Esophagus muscularis mucosa (tissue), 4 donors: ENCODE measurements around the gene PODXL2. TPM values are rescaled to one million over a fixed set of nuclear protein-coding genes. Genes with fewer than 3 reads are reported as not detected.

Source experiments
- DNase-seq: peaks from one replicate; pipeline ENCODE4 v3.0.0-alpha.2; 2017; ENCODE audit errors: extremely low spot score
- H3K27ac ChIP-seq, 4 donors: fragments of 200-600 bp; sonication (generic); replicated peaks in 1 of 4; 1 replicate in 3 of 4; 2 replicates in 1 of 4; pipeline ENCODE4 v1.5.1; 2016 to 2019; ENCODE audit warnings: mild to moderate bottlenecking in 1 of 4
- H3K27me3 ChIP-seq, 4 donors: fragments of 200-600 bp; sonication (generic); one replicate each; pipeline versions ENCODE4 v1.5.1 to v1.6.0; 2016 to 2019
- H3K36me3 ChIP-seq, 4 donors: fragments of 200-600 bp; sonication (generic); one replicate each; pipeline ENCODE4 v1.5.1; 2016 to 2019
- H3K4me1 ChIP-seq, 4 donors: fragments of 200-600 bp; sonication (generic); one replicate each; pipeline ENCODE4 v1.5.1; 2016 to 2019
- H3K4me3 ChIP-seq, 4 donors: fragments of 200-600 bp; sonication (generic); 1 replicate in 2 of 4; 2 replicates in 2 of 4; pipeline ENCODE4 v1.5.1; 2016 to 2019; ENCODE audit warnings: mild to moderate bottlenecking in 4 of 4, moderate library complexity in 1 of 4
- H3K9me3 ChIP-seq, 4 donors: fragments of 200-600 bp; sonication (generic); 1 replicate in 3 of 4; 2 replicates in 1 of 4; pipeline ENCODE4 v1.5.1; 2016 to 2019
- EP300 ChIP-seq: sonication (generic); formaldehyde crosslinking; IDR thresholded peaks from one replicate; pipeline ENCODE4 v1.6.1; 2017; ENCODE audit warnings: antibody characterized with exemption
- POLR2A ChIP-seq: fragments of 450-650 bp; IDR thresholded peaks from one replicate; pipeline ENCODE4 v1.6.1; 2017; ENCODE audit warnings: antibody characterized with exemption, moderate library complexity, mild to moderate bottlenecking, low read depth
- POLR2AphosphoS5 ChIP-seq, 2 donors: sonication (generic); formaldehyde crosslinking; IDR thresholded peaks; one replicate each; pipeline ENCODE4 v1.6.1; 2017; ENCODE audit warnings: antibody characterized with exemption in 2 of 2
- WGBS: methylation state at CpG from one replicate; pipeline ENCODE4 v1.1.5; 2018; 5-methylcytosine and 5-hydroxymethylcytosine counted together
- intact Hi-C: fragments of 100-400 bp; cut with DNase I; formaldehyde crosslinking; loops from one replicate; pipeline ENCODE4 v1.15.1; 2023
- total RNA-seq, 4 donors: library from RNA; depleted of rRNA; stranded (reverse); fragments of >200 nt; gene quantifications; one replicate each; pipeline versions ENCODE4 v1.1.0 to v1.2.1, GENCODE V29; 2016
- TF ChIP-seq, protein P1 (sequence below), 3 experiments: fragments of 200-600 bp in 2 of 3; fragments of 450-650 bp in 1 of 3; sonication (generic) in 2 of 3; IDR thresholded peaks; one replicate each; pipeline ENCODE4 v1.5.1; 2017 to 2019; ENCODE audit warnings: antibody characterized with exemption in 3 of 3, mild to moderate bottlenecking in 2 of 3, moderate library complexity in 1 of 3

PODXL2 gene
- total RNA-seq, 4 donors from 2014 or later: 1.7 to 3.1 (median 2.5) TPM

DNA sequence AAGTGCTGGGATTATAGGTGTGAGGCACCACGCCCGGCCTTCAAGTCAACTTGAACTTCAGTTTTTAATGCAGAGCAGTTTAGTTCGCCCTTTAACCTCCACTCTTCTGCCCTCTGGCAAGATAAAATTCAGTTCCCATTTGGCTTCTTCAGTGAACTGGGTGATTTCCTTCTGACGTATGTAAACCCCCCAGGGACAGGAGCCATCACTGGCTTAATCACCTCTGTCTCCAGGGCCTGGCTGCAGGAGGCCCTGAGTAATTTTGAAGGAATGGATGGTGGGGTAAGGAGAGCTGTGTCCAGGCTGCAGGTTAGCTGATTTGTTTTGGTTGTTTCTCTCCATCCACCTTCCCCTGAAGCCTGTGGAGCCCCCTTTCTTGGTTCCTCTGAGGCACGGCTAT, 18.9 kb upstream of the PODXL2 start:
- DNase-seq: no peak
- 97% methylated on average over 5 of the region's 5 CpGs for WGBS

DNA sequence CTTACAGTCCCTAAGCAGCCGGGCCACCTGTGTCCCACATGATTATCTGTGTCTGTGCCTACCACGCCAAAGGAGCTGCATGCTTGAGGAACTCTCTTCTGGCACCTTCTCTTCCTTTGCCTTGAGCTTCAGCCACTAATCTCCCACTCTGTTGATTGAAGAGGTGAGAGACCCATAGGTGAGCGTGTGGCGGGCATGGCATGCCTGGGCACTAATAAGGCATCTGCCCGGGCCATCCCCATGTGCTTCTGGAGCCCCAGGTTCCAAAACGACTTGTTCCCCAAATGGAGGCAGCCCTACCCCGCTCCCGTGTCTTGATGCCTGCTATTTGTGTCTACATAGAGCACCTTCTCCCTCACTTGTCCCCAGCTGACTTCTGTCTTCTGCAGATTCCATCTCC, 17.7 kb upstream of the PODXL2 start:
- no peak for TF ChIP-seq POLR2A
- TF ChIP-seq EP300: no peak
- TF ChIP-seq, protein P1, sequence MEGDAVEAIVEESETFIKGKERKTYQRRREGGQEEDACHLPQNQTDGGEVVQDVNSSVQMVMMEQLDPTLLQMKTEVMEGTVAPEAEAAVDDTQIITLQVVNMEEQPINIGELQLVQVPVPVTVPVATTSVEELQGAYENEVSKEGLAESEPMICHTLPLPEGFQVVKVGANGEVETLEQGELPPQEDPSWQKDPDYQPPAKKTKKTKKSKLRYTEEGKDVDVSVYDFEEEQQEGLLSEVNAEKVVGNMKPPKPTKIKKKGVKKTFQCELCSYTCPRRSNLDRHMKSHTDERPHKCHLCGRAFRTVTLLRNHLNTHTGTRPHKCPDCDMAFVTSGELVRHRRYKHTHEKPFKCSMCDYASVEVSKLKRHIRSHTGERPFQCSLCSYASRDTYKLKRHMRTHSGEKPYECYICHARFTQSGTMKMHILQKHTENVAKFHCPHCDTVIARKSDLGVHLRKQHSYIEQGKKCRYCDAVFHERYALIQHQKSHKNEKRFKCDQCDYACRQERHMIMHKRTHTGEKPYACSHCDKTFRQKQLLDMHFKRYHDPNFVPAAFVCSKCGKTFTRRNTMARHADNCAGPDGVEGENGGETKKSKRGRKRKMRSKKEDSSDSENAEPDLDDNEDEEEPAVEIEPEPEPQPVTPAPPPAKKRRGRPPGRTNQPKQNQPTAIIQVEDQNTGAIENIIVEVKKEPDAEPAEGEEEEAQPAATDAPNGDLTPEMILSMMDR (IDR thresholded peaks at IDR 0.05): no peak
- no peak for TF ChIP-seq POLR2AphosphoS5 (IDR thresholded peaks at IDR 0.05)
- no peaks in the 10 kb centered on the region for H3K27me3 ChIP-seq
- peaks cover 7 to 67% (median 15%) of the 10 kb centered on the region in 4 donors for H3K36me3 ChIP-seq
- no peaks in the 10 kb centered on the region for H3K9me3 ChIP-seq
- H3K27ac ChIP-seq: no peak overlapping the region
- intact Hi-C loops: no loop called here
- 92% methylated on average over 8 of the region's 8 CpGs for WGBS
- H3K4me1 ChIP-seq: peaks cover 0 to 8% (median 0%) of the 10 kb centered on the region in 4 donors
- DNase-seq: no peak
- H3K4me3 ChIP-seq: no peak overlapping the region

More for the DNA sequence above, 18.9 kb upstream of the PODXL2 start:
- TF ChIP-seq POLR2A (no peak), EP300 (no peak), POLR2AphosphoS5 (IDR thresholded peaks at IDR 0.05) (no peak)
- TF ChIP-seq, protein P1 (IDR thresholded peaks at IDR 0.05): no peak
- H3K36me3 ChIP-seq: peaks cover 10 to 68% (median 22%) of the 10 kb centered on the region in 4 donors
- intact Hi-C loops: no loop called here
- H3K27ac ChIP-seq: no peak overlapping the region
- H3K4me3 ChIP-seq: no peak overlapping the region
- peaks cover 0 to 8% (median 0%) of the 10 kb centered on the region in 4 donors for H3K4me1 ChIP-seq
- H3K27me3 ChIP-seq: no peaks in the 10 kb centered on the region
- no peaks in the 10 kb centered on the region for H3K9me3 ChIP-seq

GRCh38 chr3:127612966-127613365, 16.0 kb upstream of the PODXL2 start:
- Histone ChIP-seq H3K4me3 (no peak overlapping the region), H3K27me3 (no peaks in the 10 kb centered on the region), H3K9me3 (no peaks in the 10 kb centered on the region), H3K27ac (no peak overlapping the region), H3K36me3 (peaks cover 3 to 67% (median 20%) of the 10 kb centered on the region in 4 donors), H3K4me1 (peaks cover 0 to 8% (median 0%) of the 10 kb centered on the region in 4 donors)
- WGBS: 41% methylated on average over 4 of the region's 6 CpGs
- no peak for TF ChIP-seq POLR2A
- TF ChIP-seq POLR2AphosphoS5 (IDR thresholded peaks at IDR 0.05): no peak
- TF ChIP-seq, protein P1 (IDR thresholded peaks at IDR 0.05): no peak
- TF ChIP-seq EP300: no peak
- no peak for DNase-seq
- intact Hi-C loops: no loop called here

GRCh38 chr3:127613406-127613805, 15.6 kb upstream of the PODXL2 start:
- Histone ChIP-seq H3K4me3 (no peak overlapping the region), H3K27ac (no peak overlapping the region), H3K4me1 (peaks cover 0 to 8% (median 0%) of the 10 kb centered on the region in 4 donors), H3K27me3 (no peaks in the 10 kb centered on the region), H3K36me3 (peaks cover 3 to 67% (median 22%) of the 10 kb centered on the region in 4 donors), H3K9me3 (no peaks in the 10 kb centered on the region)
- no peak for DNase-seq
- intact Hi-C loops: no loop called here
- TF ChIP-seq EP300 (no peak), POLR2A (no peak), POLR2AphosphoS5 (IDR thresholded peaks at IDR 0.05) (no peak)
- TF ChIP-seq, protein P1 (IDR thresholded peaks at IDR 0.05): no peak
